Amygdala (tissue), 56 donors: ENCODE results near the gene NCAM1.

Source experiments
- DNase-seq, 56 donors: peaks; one replicate each; lab custom pipeline; 2025; lab: John Stamatoyannopoulos, UW

NCAM1 gene

DNA sequence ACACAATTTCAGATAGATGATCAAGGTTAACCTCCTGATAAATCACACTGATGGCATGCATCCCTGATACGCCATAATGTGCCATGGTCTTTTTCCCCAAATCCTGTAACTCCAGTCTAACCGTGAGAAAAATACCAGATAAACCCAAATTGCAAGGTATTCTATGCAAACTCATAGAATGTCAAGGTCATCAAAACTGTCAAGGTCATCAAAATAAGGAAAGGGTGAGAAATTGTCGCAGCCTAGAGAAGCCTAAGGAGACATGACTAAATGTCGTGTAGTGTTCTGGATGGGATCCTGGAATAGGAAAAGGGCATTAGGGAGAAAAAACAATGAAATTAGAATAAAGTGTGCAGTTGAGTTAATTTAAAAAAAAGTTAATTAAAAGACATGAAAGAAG is 357.9 kb downstream of the NCAM1 start:
- DNase-seq = no peak

DNA sequence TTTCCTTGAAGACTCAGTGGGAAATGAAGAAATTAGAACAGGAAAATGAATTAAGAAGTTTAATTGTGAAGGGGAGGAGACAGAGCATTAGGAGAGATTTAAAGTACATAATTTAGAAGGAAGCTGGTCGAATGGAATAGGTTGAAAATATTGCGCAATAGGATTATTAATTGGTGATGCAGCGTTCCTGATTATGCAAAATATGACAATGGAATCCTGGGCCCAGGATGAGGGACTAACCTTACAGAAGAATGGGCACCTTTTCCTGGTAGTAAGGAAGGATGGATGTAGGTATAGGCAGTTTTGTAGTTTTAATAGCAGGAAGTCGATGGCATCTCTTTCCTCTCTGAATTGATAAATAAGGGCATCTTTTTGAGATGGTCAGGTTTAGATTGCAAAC is 360.9 kb downstream of the NCAM1 start:
- no peak for DNase-seq

DNA sequence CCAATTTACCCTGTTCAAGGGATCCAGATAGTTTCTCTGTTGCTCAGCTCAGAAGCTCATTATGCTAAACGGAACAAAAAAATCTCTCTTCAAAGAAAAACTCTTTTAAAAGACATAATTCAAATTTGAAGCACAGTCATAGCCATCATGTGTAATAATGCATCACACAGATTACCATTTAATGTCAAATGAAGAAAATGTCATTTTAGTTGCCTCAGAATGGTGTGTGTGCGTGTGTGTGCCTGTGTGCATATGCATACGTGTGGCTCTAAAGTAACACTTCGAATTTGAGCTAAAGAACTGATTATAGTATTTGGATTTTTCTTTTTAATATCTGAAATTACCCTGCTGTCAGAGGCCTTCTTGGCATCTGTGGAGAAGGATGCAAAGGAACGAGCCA is 363.0 kb downstream of the NCAM1 start:
- DNase-seq = no peak
